HG03097 (cell line): ENCODE results near the gene RHOV.

Experiments
- ATAC-seq: cut with Tn5 transposase; IDR thresholded peaks from one replicate; pipeline ENCODE4 v1.9.1; 2021; ENCODE audit not compliant: unreplicated experiment, low FRiP score

Gene RHOV

GRCh38 chr15:40847223-40847961, 26.6 kb downstream of the RHOV start:
- ATAC-seq: no peak

GRCh38 chr15:40846841-40847222, 27.2 kb downstream of the RHOV start:
- ATAC-seq: no peak

GRCh38 chr15:40845511-40846284, 28.3 kb downstream of the RHOV start:
- no peak for ATAC-seq

GRCh38 chr15:40845036-40845435, 29.0 kb downstream of the RHOV start:
- no peak for ATAC-seq

- ATAC-seq: no peak
Measured at GRCh38 chr15:40844696-40845030, 29.4 kb downstream of the RHOV start.

- ATAC-seq: no peak
Measured at GRCh38 chr15:40843885-40844695, 29.9 kb downstream of the RHOV start, which contains the start of gene SPINT1. Gene SPINT1, plus strand, starts transcription at chr15:40844048. Its CDS starts 507 bp downstream, at chr15:40844555.

GRCh38 chr15:40843261-40843884, 30.7 kb downstream of the RHOV start:
- ATAC-seq: no peak

GRCh38 chr15:40841741-40842140, 32.3 kb downstream of the RHOV start:
- no peak for ATAC-seq

GRCh38 chr15:40838756-40839155, 35.3 kb downstream of the RHOV start:
- no peak for ATAC-seq

- ATAC-seq: no peak
Measured at GRCh38 chr15:40836020-40836419, 38.0 kb downstream of the RHOV start.

- no peak for ATAC-seq
Measured at GRCh38 chr15:40832903-40833302, 41.1 kb downstream of the RHOV start.

GRCh38 chr15:40831861-40832260, 42.2 kb downstream of the RHOV start:
- ATAC-seq: no peak

GRCh38 chr15:40830884-40831283, 43.1 kb downstream of the RHOV start:
- ATAC-seq: no peak

- no peak for ATAC-seq
Measured at GRCh38 chr15:40829115-40829514, 44.9 kb downstream of the RHOV start.

GRCh38 chr15:40828447-40829036, 45.5 kb downstream of the RHOV start, which contains the start of gene PPP1R14D:
Gene PPP1R14D, minus strand, starts transcription at chr15:40828708. Its CDS starts 67 bp downstream, at chr15:40828641.
- no peak for ATAC-seq

GRCh38 chr15:40826423-40827075, 47.5 kb downstream of the RHOV start:
- no peak for ATAC-seq

GRCh38 chr15:40825661-40826422, 48.2 kb downstream of the RHOV start:
- no peak for ATAC-seq

GRCh38 chr15:40823572-40824343, 50.3 kb downstream of the RHOV start:
- no peak for ATAC-seq
